SK-MEL-5 (cell line): ENCODE results near the gene ABCC2. TPM values are rescaled to one million over a fixed set of nuclear protein-coding genes. Genes with fewer than 3 reads are reported as not detected.

Source experiments
- DNase-seq: peaks from one replicate; pipeline ENCODE4 v3.0.0-alpha.2; 2016; ENCODE audit warnings: low read depth, low spot score
- in situ Hi-C: cut with HindIII; loops from 2 replicates; pipeline ENCODE4 v1.10.0; 2016; ENCODE audit warnings: low sequenced_read_pairs, high pct_unique_total_duplicates, low pct_unique_long_range_greater_than_20kb
- total RNA-seq: library from RNA; depleted of rRNA; stranded (reverse); fragments of >200 nt; shearing (Covaris generic); gene quantifications from 2 replicates; pipeline ENCODE4 v1.2.3, GENCODE V29; 2014

ABCC2 gene
- total RNA-seq, 1 experiment from 2014 or later = 99.4 TPM

GRCh38 chr10:99767901-99768300, 14.5 kb upstream of the ABCC2 start:
- in situ Hi-C loops = no loop called here
- DNase-seq = no peak

- DNase-seq = no peak
- in situ Hi-C loops = no loop called here
Measured at GRCh38 chr10:99768556-99768955, 13.9 kb upstream of the ABCC2 start.

- DNase-seq = no peak
- in situ Hi-C loops = no loop called here
Measured at GRCh38 chr10:99769706-99770105, 12.7 kb upstream of the ABCC2 start.

GRCh38 chr10:99770408-99771045, 11.9 kb upstream of the ABCC2 start:
- in situ Hi-C loops = no loop called here
- DNase-seq = no peak

GRCh38 chr10:99775850-99776249, 6.6 kb upstream of the ABCC2 start:
- DNase-seq = peak; percentile 57
- in situ Hi-C loops = no loop called here

GRCh38 chr10:99777918-99778714, 4.3 kb upstream of the ABCC2 start:
- DNase-seq = peak; percentile 92
- in situ Hi-C loops = no loop called here

- in situ Hi-C loops = no loop called here
- peak; percentile 87 for DNase-seq
Measured at GRCh38 chr10:99779335-99779734, 3.1 kb upstream of the ABCC2 start.

- in situ Hi-C loops = no loop called here
- DNase-seq = no peak
Measured at GRCh38 chr10:99781734-99782429, 558 bp upstream of the ABCC2 start.

- DNase-seq = peak; percentile 37
- in situ Hi-C loops = no loop called here
Measured at GRCh38 chr10:99784016-99784726, 1.7 kb downstream of the ABCC2 start.

- DNase-seq = no peak
- in situ Hi-C loops = no loop called here
Measured at GRCh38 chr10:99784727-99785441, 2.4 kb downstream of the ABCC2 start.

GRCh38 chr10:99785646-99786045, 3.2 kb downstream of the ABCC2 start:
- DNase-seq = no peak
- in situ Hi-C loops = no loop called here

- in situ Hi-C loops = no loop called here
- no peak for DNase-seq
Measured at GRCh38 chr10:99787311-99787710, 4.9 kb downstream of the ABCC2 start.

- DNase-seq = no peak
- in situ Hi-C loops = no loop called here
Measured at GRCh38 chr10:99787782-99788445, 5.5 kb downstream of the ABCC2 start.

GRCh38 chr10:99788598-99789256, 6.3 kb downstream of the ABCC2 start:
- no peak for DNase-seq
- in situ Hi-C loops = no loop called here

- DNase-seq = no peak
- in situ Hi-C loops = no loop called here
Measured at GRCh38 chr10:99791831-99792230, 9.4 kb downstream of the ABCC2 start.

- DNase-seq = no peak
- in situ Hi-C loops = no loop called here
Measured at GRCh38 chr10:99793819-99794218, 11.4 kb downstream of the ABCC2 start.

- in situ Hi-C loops = no loop called here
- no peak for DNase-seq
Measured at GRCh38 chr10:99796928-99797327, 14.5 kb downstream of the ABCC2 start.
